Measurements from ENCODE around the gene GATA2.

GRCh38 chr3:128463771-128464170 lies 29.2 kb downstream of the GATA2 start:
- TF ChIP-seq, protein P1, sequence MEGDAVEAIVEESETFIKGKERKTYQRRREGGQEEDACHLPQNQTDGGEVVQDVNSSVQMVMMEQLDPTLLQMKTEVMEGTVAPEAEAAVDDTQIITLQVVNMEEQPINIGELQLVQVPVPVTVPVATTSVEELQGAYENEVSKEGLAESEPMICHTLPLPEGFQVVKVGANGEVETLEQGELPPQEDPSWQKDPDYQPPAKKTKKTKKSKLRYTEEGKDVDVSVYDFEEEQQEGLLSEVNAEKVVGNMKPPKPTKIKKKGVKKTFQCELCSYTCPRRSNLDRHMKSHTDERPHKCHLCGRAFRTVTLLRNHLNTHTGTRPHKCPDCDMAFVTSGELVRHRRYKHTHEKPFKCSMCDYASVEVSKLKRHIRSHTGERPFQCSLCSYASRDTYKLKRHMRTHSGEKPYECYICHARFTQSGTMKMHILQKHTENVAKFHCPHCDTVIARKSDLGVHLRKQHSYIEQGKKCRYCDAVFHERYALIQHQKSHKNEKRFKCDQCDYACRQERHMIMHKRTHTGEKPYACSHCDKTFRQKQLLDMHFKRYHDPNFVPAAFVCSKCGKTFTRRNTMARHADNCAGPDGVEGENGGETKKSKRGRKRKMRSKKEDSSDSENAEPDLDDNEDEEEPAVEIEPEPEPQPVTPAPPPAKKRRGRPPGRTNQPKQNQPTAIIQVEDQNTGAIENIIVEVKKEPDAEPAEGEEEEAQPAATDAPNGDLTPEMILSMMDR (IDR thresholded peaks at IDR 0.05): no peak
- no peak for TF ChIP-seq POLR2A (IDR thresholded peaks at IDR 0.05)

All from thyroid gland (tissue), 4 donors.